Measurements from ENCODE around the gene HOMER2. TPM values are rescaled to one million over a fixed set of nuclear protein-coding genes. Genes with fewer than 3 reads are reported as not detected.
"Not testable (repeated sequence)": the region's sequence is repeated elsewhere in the genome, so short reads cannot be mapped to it uniquely, and the experiment has no call there.

HOMER2 gene
- total RNA-seq, 3 donors from 2014 or later: 6.1 to 295 (median 77.7) TPM

DNA sequence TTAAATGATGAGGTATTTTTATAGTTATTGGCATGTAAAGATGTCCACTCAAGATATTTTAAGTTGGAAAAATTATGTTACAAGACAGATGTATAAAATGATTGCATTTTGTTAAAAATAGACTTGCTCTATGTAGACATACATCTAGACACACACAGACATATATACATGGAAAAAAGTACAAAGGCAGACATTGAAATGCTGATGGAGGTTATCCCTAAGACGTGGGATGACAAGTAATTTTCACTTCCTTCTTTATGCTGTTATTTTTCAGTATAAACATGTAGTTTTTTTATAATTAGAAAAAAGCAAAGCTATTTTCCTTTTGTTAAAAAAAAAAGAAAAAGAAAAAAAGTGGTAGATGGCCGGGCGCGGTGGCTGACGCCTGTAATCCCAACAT lies 7.2 kb downstream of the HOMER2 start:
- Histone ChIP-seq H3K4me3 (no peak overlapping the region), H3K27me3 (no peaks in the 10 kb centered on the region), H3K27ac (no peak overlapping the region), H3K4me1 (no peaks in the 10 kb centered on the region), H3K36me3 (no peaks in the 10 kb centered on the region), H3K9me3 (no peaks in the 10 kb centered on the region)
- intact Hi-C loops (cut with DNase I; ENCODE audit: low total_unique reads): no loop called here
- TF ChIP-seq POLR2AphosphoS5 (IDR thresholded peaks at IDR 0.05): no peak
- TF ChIP-seq, protein P1, sequence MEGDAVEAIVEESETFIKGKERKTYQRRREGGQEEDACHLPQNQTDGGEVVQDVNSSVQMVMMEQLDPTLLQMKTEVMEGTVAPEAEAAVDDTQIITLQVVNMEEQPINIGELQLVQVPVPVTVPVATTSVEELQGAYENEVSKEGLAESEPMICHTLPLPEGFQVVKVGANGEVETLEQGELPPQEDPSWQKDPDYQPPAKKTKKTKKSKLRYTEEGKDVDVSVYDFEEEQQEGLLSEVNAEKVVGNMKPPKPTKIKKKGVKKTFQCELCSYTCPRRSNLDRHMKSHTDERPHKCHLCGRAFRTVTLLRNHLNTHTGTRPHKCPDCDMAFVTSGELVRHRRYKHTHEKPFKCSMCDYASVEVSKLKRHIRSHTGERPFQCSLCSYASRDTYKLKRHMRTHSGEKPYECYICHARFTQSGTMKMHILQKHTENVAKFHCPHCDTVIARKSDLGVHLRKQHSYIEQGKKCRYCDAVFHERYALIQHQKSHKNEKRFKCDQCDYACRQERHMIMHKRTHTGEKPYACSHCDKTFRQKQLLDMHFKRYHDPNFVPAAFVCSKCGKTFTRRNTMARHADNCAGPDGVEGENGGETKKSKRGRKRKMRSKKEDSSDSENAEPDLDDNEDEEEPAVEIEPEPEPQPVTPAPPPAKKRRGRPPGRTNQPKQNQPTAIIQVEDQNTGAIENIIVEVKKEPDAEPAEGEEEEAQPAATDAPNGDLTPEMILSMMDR (IDR thresholded peaks at IDR 0.05): no peak
- no peak for TF ChIP-seq POLR2A (IDR thresholded peaks at IDR 0.05)
- DNase-seq (ENCODE audit: low spot score in 2 of 2): no peak

DNA sequence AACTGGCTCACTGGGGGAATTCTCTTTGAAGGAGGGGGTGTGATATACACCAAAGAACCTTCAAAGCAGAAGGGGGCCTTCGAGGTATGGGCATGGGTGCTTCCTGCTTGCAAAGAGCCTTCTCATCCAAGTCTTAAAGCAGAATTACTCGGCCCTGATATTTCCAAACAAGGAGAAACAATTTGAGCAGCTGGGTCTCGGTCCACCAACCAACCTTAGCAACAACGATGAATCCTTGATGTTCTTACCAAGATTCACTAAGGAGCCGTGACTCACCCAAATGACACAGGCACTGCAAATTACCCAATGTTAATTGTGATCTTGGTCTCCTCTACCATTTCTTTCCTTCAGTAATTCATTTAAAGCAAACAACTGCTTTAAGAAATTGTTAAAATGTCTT lies 7.7 kb downstream of the HOMER2 start:
- TF ChIP-seq POLR2AphosphoS5 (IDR thresholded peaks at IDR 0.05) (no peak), POLR2A (IDR thresholded peaks at IDR 0.05) (no peak)
- TF ChIP-seq, protein P1 (IDR thresholded peaks at IDR 0.05): no peak
- Histone ChIP-seq H3K9me3 (no peaks in the 10 kb centered on the region), H3K36me3 (no peaks in the 10 kb centered on the region), H3K4me1 (no peaks in the 10 kb centered on the region), H3K27ac (peak overlapping the region in 1 of 2 donors; percentile 88), H3K4me3 (no peak overlapping the region), H3K27me3 (no peaks in the 10 kb centered on the region)
- DNase-seq (ENCODE audit: low spot score in 2 of 2): no peak
- intact Hi-C loops (cut with DNase I; ENCODE audit: low total_unique reads): no loop called here

DNA sequence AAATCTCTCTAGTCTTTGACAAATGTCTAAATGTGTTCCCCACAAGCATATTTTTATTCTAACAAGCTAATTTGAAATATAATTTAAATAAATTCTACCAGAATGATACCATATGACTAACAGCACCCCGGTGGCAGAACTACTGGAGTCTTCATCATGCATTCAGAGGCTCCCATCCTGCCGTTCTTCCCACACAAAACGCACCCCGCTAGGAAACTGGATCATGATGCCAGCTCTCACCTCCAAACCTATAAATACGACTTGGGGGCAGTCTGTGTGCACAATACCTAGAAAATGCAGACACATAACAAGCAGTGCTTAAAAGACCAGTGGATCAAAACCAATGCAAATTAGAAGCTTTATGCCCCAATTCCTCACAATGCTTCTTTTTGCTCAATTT lies 8.5 kb downstream of the HOMER2 start:
- intact Hi-C loops (cut with DNase I; ENCODE audit: low total_unique reads): no loop called here
- H3K9me3 ChIP-seq: no peaks in the 10 kb centered on the region
- H3K36me3 ChIP-seq: no peaks in the 10 kb centered on the region
- peak overlapping the region in 1 of 2 donors; percentile 88 for H3K27ac ChIP-seq
- TF ChIP-seq POLR2AphosphoS5 (IDR thresholded peaks at IDR 0.05) (no peak), POLR2A (IDR thresholded peaks at IDR 0.05) (no peak)
- TF ChIP-seq, protein P1 (IDR thresholded peaks at IDR 0.05): no peak
- H3K4me3 ChIP-seq: no peak overlapping the region
- H3K27me3 ChIP-seq: no peaks in the 10 kb centered on the region
- DNase-seq (ENCODE audit: low spot score in 2 of 2): no peak
- H3K4me1 ChIP-seq: no peaks in the 10 kb centered on the region

DNA sequence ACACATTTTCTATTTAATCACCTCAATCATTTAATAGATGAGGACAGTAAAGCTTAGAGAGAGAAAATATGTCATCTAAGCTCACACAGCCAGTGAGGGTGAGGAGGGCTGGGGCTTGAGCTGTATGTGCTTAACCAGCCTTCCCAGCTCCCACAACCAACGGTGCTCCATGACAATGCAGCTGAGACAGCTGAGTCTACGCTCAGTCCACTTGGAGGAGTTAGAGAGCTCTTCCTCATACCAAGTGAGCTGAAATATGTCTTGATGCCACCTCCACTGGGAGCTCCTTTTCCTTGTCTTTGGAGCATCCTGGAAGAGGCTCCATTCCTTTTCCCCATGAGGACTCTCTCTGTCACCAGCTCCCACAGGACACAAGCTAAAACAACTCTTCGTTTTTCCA lies 9.3 kb downstream of the HOMER2 start:
- H3K9me3 ChIP-seq: no peaks in the 10 kb centered on the region
- peak overlapping the region; percentile 82 to 88 for H3K27ac ChIP-seq
- TF ChIP-seq POLR2A (IDR thresholded peaks at IDR 0.05) (no peak), POLR2AphosphoS5 (IDR thresholded peaks at IDR 0.05) (no peak)
- TF ChIP-seq, protein P1 (IDR thresholded peaks at IDR 0.05): peak in 1 of 3 donors; percentile 31
- H3K4me3 ChIP-seq: no peak overlapping the region
- no peak for DNase-seq (ENCODE audit: low spot score in 2 of 2)
- intact Hi-C loops (cut with DNase I; ENCODE audit: low total_unique reads): no loop called here
- no peaks in the 10 kb centered on the region for H3K36me3 ChIP-seq
- no peaks in the 10 kb centered on the region for H3K27me3 ChIP-seq
- H3K4me1 ChIP-seq: no peaks in the 10 kb centered on the region

DNA sequence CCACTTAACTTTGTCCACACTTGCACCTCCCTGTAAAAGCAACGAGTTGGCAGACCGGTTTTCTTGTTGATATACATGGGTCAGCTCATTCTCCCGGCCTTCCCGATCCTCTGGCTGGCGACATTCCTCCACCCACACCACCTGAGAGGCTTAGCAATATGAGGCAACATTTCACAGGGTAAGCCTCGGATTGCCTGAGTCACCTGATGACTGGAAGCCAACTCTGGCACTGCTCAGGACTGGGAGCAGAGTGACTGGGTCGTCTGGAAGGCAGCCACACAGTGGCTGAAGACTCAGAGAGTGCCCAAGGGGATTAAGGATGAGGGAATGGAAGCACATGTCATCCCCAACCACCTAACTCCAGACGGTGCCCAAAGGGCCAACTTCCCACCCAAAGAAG lies 9.8 kb downstream of the HOMER2 start:
- Histone ChIP-seq H3K4me3 (no peak overlapping the region), H3K4me1 (no peaks in the 10 kb centered on the region), H3K27ac (peak overlapping the region; percentile 82 to 88), H3K36me3 (no peaks in the 10 kb centered on the region), H3K9me3 (no peaks in the 10 kb centered on the region), H3K27me3 (no peaks in the 10 kb centered on the region)
- TF ChIP-seq POLR2A (IDR thresholded peaks at IDR 0.05): no peak
- TF ChIP-seq POLR2AphosphoS5 (IDR thresholded peaks at IDR 0.05): peak in 1 of 3 donors; percentile 38
- intact Hi-C loops (cut with DNase I; ENCODE audit: low total_unique reads): no loop called here
- peak; percentile 88 to 96 for DNase-seq (ENCODE audit: low spot score in 2 of 2)

DNA sequence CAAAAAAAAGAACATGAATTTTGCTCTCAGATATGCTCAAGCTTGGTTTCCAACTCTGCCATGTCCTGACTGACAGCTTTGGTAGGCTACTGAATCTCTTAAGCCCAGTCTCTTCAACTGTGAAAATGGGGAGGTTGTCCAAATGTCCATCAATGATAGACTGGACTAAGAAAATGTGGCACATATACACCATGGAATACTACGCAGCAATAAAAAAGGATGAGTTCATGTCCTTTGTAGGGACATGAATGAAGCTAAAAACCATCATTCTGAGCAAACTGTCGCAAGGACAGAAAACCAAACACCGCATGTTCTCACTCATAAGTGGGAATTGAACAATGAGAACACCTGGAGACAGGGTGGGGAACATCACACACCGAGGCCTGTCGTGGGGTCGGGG lies 12.8 kb downstream of the HOMER2 start:
- intact Hi-C loops (cut with DNase I; ENCODE audit: low total_unique reads); H3K4me1 ChIP-seq; DNase-seq (ENCODE audit: low spot score in 2 of 2); H3K9me3 ChIP-seq; H3K4me3 ChIP-seq; H3K36me3 ChIP-seq; H3K27me3 ChIP-seq; H3K27ac ChIP-seq: not testable (repeated sequence)
